ENCODE measurements around the gene LGALS8.

Gene LGALS8

DNA sequence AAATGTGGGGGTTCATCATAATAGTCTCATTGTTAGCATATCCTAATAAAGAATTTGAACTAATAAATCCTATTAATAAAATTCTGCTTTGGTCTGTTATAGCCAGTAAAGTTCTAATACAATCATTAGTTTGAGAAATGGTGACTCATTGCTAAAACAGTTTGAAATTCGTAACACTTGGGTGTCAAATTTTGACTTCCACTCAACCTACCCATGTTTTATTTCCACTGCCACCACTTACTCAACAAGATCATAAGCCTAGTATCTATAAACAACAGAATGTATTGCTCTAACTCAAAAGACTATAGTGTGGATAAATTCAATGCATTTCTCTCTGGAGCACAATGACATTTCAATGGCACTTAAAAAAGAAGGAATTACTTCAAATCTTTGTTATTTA is 29.1 kb downstream of the LGALS8 start:
- no peak for TF ChIP-seq CTCF (IDR thresholded peaks at IDR 0.05; ENCODE audit: insufficient read depth, missing control alignments)
- no peak for DNase-seq (ENCODE audit: insufficient read length, low spot score)
- FAIRE-seq = peak; percentile 32

DNA sequence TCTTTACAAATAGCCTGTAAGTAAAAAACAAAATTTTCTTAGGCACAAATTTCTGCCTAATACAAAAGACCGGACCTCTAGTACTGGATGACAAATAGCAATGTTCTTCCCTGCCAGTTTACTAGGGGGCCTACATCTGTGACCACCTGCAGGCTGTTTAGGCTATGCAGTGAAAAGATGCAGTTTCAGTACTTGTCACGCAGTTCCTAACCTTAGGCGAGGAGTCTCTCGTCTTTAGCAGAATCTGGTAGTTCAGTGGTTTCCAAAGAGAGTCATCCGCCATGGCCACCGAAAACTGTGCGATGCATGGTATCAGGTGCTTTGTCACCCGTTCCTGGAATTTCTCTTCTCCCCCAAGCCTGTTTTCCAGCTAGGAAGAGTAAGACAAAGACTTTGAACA is 29.6 kb downstream of the LGALS8 start:
- DNase-seq (ENCODE audit: insufficient read length, low spot score) (no peak), FAIRE-seq (no peak)
- no peak for TF ChIP-seq CTCF (IDR thresholded peaks at IDR 0.05; ENCODE audit: insufficient read depth, missing control alignments)

DNA sequence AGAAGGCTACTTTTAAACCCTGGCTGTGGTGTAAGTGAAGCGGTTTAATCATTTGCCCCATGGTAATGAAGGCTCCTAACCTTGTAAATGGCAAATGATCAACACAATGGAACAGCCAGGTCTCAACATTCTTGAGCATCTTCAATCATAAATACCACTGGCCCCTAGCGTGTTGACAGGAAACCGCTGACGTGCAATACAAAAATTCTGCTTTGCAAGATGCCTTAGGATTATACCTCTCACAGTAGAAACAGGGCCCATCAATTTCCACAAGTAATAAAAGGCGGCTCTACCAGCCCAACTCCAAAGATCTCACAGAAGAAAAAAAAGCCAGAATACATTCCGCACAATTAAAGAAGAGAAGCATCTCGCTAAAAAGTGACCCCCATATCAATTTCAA is 32.8 kb downstream of the LGALS8 start:
- no peak for TF ChIP-seq CTCF (IDR thresholded peaks at IDR 0.05; ENCODE audit: insufficient read depth, missing control alignments)
- DNase-seq (ENCODE audit: insufficient read length, low spot score) (no peak), FAIRE-seq (no peak)

DNA sequence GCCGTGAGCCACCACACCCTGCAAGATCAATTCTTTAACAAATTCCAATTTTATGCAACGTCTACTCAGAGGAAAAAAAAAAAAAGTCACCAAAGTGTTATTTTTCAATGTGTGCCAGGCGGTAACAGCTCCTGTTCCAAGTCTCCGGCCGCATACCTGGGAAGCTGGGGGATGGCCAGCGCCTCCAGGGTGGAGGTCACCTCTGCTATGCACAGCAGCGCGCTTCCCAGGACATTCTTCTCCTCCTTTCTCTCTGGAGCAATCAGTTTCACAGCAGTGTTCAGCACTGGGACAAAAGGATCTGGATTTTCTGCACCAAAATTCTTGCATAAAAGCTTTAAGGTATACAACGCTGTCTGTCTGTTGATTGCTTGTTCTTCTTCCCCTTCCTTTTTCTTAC is 34.3 kb downstream of the LGALS8 start:
- no peak for FAIRE-seq
- TF ChIP-seq CTCF (IDR thresholded peaks at IDR 0.05; ENCODE audit: insufficient read depth, missing control alignments) = no peak

GRCh38 chr1:236558846-236559245 is 35.1 kb downstream of the LGALS8 start:
- no peak for FAIRE-seq
- TF ChIP-seq CTCF (IDR thresholded peaks at IDR 0.05; ENCODE audit: insufficient read depth, missing control alignments) = no peak
- DNase-seq (ENCODE audit: insufficient read length, low spot score) = no peak

More for the DNA sequence above, 34.3 kb downstream of the LGALS8 start:
- DNase-seq (ENCODE audit: insufficient read length, low spot score) = no peak

- no peak for DNase-seq (ENCODE audit: insufficient read length, low spot score)
- FAIRE-seq = no peak
- peak; percentile 18 for TF ChIP-seq CTCF (IDR thresholded peaks at IDR 0.05; ENCODE audit: insufficient read depth, missing control alignments)
Observed at GRCh38 chr1:236560213-236560771, 36.5 kb downstream of the LGALS8 start.

DNA sequence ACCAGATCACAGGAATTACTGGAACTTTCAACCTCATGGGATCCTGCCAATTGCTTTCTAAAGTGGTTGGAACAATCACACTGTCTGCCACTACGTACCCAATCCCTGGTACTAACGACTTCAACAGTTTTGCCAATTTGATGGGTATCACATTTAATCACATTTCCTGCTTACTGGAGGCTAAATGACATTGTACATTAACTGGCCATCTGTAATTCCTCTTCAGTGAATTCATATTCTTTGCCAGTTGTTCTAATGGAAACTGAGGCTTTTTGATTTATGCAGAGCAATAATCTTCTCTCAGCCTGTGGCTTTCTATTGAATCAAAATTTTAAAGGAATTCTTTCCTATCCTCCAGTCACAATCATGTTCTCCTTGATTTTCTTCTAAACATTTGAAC is 38.2 kb downstream of the LGALS8 start:
- DNase-seq (ENCODE audit: insufficient read length, low spot score) (no peak), FAIRE-seq (peak; percentile 46)
- TF ChIP-seq CTCF (IDR thresholded peaks at IDR 0.05; ENCODE audit: insufficient read depth, missing control alignments) = no peak

Data from D721Med (cell line).